Activated CD4-positive, alpha-beta T cell treated with anti-CD3 and anti-CD28 coated beads for 48 hours (primary cell): ENCODE data around the gene EEF2.
"Not testable (repeated sequence)": the region's sequence is repeated elsewhere in the genome, so short reads cannot be mapped to it uniquely, and the experiment has no call there.

Experiments used
- DNase-seq: peaks from one replicate; pipeline ENCODE4 v3.0.0-alpha.2; 2020

Gene EEF2

GRCh38 chr19:3938300-3938950 is 46.8 kb downstream of the EEF2 start:
- DNase-seq: not testable (repeated sequence)

DNA sequence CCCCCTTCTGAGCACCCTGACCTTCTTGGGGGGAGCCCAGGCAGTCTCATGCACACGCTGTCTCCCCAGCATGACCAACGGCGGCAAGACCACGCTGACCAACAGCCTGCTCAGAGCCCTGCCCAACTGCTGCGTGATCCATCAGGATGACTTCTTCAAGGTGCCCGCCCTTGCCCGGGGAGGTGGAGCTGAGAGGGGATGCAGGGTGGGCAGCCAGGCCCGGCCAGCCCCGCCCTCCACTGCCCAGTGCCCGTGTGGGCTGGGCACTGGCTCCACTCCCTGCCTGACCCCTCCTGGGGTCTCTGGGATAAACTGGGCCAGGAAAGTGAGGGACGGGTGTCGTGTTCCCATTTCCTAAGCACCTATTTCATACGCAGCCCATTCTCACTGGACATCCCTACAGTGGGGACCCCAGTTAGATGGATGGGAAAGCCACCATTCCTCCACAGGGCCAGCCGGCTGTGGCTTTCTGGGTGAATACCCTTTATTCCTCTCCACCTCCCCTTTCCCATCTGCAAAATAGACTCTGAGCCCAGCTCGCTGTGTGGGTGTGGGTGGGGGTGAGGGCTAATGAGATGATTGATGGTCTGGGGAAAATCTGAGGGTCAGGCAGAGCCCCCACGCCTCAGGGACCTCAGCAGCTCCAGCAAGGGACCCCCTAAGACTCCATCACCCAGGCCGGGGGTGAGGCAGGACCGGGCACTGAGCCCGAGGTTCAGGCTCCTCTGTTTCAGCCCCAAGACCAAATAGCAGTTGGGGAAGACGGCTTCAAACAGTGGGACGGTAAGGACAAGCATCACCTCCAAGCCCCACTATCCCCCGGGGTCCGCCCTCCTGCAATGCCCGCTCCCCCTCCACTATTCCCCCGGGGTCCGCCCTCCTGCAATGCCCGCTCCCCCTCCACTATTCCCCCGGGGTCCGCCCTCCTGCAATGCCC is 48.5 kb downstream of the EEF2 start:
- DNase-seq: no peak

GRCh38 chr19:3932931-3933810 is 52.1 kb downstream of the EEF2 start, which contains the start of gene NMRK2:
TSS of gene NMRK2 (plus strand) at chr19:3933069. CDS start at chr19:3933672, 603 bp downstream.
- DNase-seq: peak; percentile 23

GRCh38 chr19:3931041-3931440 is 54.2 kb downstream of the EEF2 start:
- no peak for DNase-seq
